GF-D8 (cell line): ENCODE data around the gene RNF214.
"Not testable (repeated sequence)": the region's sequence is repeated elsewhere in the genome, so short reads cannot be mapped to it uniquely, and the experiment has no call there.

Source experiments
- DNase-seq: peaks from one replicate; lab custom pipeline; 2025; lab: John Stamatoyannopoulos, UW

Gene RNF214

DNA sequence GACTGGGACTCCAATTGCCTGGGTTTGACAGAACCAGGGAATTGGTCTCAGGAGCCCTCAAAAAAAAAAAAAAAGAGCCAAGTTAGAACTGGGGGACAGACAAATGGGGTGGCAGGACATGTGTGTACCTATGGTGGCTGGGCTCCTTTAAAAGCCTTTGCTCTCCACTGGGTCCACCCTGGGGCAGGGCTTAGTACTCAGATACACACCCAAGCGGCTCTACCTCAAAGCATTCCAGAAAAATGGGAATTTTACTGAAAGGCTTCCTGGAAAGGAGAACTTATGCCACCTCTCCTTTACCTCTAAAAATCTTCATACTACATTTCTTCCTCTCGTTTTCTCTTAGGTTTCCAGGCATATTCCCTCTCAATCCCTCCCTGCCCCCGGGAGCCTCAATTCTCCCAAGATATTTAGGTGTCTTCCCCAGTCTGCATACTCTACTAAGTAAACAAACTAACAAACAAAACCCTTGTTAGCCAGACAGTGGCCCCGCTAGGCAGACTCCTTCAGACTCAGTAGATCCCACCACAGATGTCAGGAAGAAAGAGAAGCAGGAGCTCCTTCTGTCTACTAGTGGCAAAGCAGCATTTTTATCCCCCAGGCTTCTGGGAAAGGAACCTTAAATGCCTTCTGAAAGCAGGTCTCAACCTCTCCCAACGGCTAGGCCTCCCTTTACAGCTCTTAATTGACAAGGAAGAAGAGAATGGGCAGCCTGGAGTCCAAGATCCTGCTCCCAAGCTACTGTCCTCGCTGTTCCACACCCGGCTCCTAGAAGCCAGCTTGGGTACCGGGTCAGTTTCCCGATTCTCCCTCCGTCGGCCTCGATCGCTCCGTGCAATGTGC, 1.3 kb upstream of the RNF214 start:
- DNase-seq, result no peak

DNA sequence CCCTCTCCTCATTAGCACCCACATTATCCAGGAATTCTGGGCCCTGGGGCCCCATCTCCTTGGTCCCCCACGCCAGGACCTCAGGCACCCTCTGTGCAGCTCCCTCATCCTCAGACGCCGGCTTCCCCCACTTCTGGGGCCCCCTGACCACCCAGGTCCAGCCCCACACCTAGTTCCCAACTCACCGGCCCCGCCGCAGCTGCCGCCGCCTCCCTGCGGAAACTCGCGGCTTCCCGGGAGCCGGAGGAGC, 704 bp upstream of the RNF214 start, which contains the start of gene PCSK7:
Gene PCSK7 (minus strand): TSS at position 232 of the 250 bp plus-strand sequence. CDS start 2,229 bp downstream, outside the sequence.
- no peak for DNase-seq

DNA sequence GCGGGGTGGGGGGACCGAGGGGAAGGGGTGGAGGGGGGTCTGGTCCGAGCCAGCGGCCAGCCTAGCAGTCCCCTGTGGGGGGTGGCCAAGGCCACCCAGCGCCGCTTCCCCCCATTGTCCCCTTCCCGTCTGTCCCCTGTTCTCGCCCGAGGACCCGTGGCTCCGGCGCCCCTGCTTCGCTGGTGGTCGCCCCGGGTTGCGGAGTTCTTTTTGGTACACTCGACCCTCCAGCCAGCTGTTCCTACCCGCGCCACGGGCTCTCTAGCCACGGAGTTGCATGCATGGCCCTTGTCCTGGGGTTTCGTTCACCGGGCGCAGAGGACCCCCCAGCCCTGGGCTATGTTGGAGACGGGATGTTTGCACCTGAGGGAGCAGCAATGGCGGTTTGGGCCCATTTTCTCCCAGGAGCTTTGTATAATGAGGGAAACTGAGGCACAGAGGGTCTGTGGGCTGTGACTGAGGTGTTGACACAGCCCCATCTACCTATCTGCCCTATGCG, 489 bp downstream of the RNF214 start:
- DNase-seq, result no peak

DNA sequence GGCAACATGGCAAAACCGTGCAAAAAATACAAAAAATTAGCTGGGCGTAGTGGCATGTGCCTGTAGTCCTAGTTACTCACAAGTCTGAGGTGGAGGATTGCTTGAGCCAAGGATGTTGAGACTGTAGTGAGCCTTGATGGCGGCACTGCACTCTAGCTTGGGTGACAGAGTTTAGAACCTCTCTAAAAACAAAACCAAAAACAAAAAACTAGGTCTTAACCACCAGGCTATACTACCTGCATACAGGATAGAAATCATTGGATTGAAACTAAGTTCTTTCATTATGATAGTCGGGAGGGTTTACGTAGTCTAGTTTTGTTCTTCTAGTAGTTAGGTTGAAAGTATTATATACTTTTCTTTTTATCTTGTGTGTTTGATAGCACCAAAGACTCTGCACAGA, 5.8 kb downstream of the RNF214 start:
- DNase-seq, result no peak

DNA sequence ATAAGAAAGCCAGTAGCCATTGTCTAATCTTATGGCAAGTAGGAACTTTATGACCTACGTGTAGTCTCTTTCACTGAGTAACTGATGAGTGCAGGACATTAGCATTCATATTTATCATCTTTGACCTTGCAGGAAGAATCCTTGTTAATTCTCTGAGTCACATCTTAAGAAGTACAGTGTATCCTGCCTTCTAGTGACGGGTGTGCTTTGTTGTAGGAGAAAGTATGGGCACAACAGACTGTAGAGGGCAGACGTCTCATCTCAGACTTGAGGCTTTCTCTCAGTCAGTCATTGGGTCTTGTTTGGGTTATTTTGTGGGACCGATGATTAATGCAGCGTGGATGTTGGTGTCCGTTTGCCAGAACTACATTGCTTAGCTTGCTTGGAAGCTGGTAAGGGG, 6.8 kb downstream of the RNF214 start:
- DNase-seq, result no peak

DNA sequence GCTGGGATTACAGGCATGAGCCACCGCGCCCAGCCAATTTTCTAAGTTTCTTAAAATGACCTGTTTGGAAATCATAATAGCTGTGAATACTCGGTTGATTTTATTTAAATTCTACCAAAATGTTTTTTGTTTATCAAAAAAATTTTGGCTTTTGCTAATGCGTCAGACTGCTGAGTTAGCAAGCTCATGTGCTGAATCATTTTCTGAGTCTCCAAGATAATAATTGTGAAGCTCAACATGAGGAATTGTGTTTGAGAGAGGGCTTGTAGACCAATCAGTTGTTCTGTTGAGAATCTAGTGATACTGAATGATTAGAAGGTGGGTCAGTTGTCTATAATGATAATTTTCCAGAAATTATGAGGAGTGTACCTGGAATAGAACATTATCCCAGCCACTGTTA, 15.9 kb downstream of the RNF214 start:
- DNase-seq, result no peak

DNA sequence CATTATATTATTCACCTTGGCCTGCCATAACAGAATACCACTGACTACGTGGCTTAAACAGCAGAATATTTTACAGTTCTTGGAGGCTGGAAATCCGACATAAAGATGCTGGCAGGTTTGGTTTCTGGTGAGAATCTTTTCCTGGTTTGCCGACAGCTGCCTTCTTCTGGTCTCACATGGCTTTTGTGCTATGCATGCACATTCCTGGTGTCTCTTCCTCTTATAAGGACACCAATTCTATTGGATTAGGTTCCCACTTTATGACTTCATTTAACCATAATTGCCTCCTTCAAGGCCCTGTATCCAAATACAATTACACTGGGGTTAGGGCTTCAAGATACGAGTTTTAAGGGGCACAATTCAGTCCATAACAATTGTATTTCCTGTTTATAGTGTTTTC, 17.1 kb downstream of the RNF214 start:
- no peak for DNase-seq

DNA sequence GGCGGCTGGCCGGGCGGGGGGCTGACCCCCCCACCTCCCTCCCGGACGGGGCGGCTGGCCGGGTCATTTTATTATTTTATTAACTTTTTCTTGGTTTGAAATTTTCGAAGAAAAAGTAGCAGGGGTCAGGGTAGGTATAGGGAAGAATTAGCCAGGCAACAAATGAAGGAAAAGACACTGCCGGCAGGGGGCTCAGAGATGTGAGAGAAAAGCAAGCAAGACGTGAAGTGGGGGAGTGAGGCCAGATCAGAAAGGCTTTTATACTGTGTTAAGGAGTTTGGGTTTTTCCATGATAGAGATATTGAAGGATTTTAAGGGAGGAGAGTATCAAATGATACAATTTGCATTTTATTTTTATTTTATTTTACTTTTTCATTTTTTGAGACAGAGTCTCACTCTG, 19.0 kb downstream of the RNF214 start:
- DNase-seq, result no peak

DNA sequence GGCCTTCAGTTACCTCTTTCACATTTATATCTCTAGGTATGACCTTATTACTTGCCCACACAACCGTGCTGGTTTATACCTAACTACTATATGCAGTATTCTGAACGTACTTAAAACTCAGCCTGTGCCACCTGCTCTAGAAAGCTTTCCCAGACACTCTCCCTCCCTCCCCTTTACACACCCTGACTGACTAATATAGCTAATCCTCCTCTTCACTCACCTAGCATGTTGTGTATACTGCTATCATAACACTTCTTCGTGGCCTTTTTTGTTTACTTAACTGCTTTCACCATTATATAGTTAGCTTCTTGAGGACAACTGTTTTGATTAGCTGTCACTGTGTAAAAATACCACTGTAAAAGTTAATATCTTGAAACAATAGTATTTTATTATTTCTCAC, 23.5 kb downstream of the RNF214 start:
- DNase-seq, result no peak

DNA sequence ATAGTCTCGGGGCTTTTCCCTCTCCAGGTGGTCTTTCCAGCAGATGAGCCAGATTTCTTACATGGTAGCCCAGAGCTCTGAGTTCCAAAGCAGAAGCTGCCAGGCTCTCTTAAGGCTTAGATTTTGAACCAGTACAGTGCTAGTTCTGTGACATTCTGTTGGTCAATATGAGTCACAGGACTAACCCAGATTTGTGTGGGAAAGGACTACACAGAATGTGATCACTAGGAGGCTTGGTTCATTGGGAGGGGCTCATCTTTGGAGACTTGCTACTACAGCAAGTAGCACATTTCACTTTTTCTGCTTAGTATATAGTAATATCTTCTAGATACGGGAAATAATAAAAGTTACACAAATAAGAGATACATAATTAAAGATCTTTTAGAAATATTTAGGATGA, 24.1 kb downstream of the RNF214 start:
- no peak for DNase-seq

DNA sequence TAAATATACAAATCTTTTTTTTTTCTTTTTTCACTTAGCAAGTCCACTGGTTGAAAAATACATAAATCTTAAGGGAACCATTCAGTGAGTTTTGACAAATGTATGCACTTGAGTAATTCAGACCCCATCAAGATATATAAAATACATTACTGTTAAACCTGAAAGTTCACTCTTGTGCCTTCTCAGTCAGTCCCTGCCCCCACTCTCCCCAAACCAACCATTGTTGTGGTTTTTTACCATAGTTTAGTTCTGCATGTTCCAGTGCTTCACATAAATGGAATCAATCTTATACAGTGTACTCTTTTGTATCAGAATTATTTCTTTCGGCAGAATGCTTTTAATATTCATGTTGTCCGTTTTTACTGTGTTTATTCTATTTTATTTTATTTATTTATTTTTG, 26.1 kb downstream of the RNF214 start:
- DNase-seq, result no peak

DNA sequence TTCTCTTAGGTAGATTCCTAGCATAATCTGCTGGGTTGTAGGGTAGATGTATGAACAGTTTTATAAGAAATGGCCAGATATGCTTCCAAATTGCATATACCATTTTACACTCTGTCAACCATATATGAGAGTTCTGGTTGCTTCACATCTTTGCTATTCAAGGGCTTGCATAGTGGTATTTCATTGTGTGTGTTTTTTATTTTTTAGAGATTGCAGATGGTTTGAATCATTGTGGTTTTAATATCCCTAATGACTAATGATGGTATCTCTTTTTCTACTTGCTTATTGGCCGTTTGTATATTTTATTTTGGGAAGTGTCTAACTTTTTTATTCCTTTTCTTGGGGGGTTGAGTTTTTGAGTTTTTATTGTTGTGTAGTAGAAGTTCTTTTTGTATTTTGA, 26.9 kb downstream of the RNF214 start:
- no peak for DNase-seq

DNA sequence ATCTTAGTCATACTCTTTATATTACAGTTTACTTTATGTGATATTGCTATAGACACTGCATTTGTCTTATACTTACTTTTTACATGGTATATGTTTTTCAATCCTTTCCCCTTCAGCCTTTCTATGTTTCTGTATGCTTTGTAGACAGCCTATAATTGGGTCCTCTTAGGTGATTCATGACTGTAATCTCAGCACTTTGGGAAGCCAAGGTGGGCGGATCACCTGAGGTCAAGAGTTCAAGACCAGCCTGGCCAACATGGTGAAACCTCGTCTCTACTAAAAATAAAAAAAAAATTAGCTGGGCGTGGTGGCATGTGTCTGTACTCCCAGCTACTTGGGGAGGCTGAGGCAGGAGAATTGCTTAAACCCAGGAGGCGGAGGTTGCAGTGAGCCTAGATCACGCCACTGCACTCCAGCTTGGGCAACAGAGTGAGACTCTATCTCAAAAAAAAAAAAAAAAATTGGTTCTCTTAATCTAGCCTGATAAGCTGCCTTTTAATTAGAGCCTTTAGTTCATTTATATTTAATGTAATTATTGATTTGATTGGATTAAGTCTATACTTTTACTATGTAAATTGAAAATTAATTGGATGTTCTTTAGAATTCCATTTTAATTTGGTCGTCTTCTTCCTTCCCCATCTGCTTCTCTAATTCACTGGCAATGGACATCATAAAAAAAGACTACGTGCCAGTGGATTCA, 32.3 kb downstream of the RNF214 start:
- DNase-seq, result not testable (repeated sequence)

DNA sequence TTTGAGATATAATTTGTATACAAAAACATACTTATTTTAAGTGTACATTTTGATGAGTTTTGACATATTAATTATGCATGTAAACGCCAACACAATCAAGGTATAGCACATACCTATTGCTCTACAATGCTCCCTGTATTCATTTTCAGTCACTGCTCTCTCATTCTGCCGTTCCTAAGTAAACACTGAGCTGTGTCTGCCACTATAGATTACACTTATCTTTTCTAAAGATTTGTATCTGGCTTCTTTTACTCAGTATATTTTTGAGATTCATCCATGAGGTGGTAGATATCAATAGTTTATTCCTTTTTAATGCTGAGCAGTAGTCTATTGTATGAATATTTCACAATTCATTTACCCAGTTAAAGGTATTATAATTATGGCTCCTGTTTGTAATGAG, 33.3 kb downstream of the RNF214 start:
- no peak for DNase-seq

DNA sequence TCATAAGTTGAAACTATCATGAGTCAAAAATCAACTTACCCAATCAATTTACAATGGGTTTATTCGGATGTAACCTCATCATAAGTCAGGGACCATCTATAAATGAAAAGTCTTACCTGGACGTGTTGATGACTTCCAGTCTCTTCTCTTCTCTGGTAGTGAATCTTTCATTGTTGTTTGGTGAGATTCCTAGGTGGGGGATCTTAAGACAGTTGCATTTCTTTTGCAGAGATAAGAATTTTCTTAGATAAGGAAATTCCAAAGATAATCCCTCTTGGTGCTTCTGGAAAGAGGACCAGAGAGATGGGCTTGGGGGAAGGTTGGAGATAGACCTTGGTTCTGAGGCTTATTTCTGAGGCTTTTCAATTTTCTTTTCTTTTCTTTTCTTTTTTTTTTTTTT, 37.4 kb downstream of the RNF214 start:
- DNase-seq, result no peak

DNA sequence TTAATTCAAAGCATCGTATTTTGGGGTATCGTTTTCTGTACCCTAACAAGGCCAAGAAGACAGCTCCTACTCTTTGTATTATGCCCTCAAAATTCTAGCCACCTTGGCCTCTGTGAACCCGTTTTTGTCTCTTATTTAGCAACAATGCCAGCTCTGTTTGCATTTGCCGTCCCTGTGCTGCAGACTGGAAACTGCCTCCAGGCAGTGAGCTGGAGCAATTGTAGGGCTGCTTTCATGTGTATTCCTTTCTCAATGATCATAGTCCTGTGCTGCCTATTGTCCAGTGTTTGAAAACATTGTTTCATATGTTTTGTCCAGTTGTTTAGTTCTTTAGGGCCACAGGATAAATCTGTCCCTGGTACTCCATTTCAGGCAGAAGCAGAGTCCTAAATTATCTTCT, 38.7 kb downstream of the RNF214 start:
- DNase-seq, result no peak

DNA sequence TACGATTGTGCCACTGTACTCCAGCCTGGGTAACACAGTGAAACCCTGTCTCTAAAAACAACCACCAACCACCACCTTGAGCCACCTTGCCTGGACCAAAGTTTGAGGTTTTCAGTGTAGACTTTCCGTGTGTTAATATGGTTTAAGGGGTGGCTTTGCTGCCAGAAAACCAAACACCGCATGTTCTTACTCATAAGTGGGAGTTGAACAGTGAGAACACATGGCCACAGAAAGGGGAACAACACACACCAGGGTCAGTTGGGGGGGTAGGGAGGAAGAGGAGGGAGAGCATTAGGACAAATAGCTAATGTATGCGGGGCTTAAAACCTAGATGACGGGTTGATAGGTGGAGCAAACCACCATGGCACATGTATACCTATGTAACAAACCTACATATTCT, 39.7 kb downstream of the RNF214 start:
- not testable (repeated sequence) for DNase-seq

DNA sequence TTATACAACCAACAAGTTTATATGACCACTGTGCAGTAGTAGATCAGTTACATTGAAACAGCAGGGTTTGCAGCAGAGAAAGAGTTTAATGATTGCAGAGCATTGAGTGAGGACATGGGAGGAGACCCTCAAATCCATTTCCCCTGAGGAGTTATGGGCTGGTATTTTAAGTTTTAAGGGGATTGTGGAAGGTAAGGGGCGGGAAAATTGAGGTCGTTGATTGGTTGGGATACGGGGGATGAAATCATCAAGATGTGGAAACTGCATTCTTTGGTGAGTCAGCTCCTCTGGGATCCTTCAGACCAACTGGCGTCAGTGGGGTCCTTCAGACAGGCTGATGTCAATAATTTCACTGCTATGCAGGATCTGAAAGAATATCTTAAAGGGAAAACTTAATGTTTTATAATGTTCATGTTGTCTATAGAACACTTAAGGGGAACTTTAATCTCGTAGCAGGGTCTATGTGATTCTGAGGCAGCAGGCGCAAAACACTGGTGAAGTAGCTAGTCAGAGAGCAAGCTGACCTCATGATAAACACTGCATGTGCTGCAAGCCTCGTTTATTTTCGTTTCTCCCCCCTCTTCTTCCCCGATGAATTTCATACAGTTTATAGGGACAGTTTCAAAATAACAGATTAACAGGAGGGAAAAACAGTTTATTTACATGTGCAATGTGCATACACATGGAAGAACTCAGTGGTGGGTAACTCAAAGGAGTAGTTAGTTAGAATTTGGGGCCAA, 41.2 kb downstream of the RNF214 start:
- DNase-seq, result no peak

DNA sequence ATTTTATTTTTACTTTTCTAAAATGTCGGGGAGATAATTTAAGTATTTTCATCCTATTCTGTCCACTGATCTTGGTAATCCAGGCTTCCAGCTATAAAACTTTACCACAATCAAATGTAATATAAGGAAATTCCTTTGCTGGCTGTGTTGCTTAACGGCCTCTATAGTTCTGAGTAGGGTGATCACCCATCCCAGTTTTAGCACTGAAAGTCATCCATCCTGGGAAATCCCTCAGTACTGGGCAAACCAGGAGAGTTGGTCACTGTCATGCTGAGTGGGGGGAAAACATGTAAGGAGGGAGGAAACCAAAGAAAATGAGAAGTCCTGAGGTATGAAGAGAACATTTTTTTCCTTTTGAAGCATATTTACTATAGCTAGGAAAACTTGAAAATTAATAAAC, 45.9 kb downstream of the RNF214 start:
- DNase-seq, result no peak

DNA sequence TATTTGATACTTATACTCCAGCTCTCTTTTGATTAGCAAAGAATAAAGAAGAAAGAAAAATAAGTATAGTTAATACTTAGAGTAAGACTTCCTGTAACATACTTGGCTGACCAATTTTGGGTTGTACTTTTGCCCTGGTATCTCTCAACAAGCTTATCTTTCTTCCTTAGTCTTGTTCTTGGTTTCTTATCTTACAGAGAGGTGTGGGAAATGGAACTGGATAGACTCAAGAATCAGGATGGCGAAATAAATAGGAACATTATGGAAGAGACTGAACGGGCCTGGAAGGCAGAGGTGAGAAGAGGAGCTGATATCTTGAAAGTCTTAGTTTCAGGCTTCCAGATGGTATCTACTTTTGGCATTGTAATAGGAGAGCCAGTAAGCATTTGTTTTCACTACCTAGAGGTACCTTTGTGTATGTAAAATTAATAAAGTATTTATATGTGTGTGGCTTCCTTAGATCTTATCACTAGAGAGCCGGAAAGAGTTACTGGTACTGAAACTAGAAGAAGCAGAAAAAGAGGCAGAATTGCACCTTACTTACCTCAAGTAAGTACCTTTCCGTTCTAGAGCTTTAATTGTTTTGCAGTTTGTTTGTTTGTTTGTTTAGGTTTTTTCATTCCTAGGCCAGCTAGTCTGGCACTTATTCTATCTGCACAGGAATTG, 47.4 kb downstream of the RNF214 start:
- no peak for DNase-seq

DNA sequence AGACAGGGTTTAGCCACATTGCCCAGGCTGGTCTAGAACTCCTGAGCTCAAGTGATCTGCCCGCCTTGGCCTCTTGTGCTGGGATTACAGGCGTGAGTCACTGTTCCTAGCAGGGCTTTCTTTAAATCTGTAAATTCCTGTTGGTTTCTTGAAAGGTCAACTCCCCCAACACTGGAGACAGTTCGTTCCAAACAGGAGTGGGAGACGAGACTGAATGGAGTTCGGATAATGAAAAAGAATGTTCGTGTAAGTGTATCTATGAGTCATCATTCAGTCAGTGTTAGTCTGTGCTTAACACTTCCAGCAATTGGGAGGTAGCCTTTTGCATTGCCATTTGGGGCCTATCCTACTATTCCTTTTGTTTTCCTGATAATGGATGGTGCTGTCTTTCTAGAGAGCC, 48.7 kb downstream of the RNF214 start:
- DNase-seq, result no peak

DNA sequence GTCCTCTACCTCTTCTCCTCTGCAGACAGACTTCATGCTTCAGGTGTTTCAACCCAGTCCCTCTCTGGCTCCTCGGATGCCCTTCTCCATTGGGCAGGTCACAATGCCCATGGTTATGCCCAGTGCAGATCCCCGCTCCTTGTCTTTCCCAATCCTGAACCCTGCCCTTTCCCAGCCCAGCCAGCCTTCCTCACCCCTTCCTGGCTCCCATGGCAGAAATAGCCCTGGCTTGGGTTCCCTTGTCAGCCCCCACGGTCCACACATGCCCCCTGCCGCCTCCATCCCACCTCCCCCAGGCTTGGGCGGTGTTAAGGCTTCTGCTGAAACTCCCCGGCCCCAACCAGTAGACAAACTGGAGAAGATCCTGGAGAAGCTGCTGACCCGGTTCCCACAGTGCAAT, 49.4 kb downstream of the RNF214 start:
- DNase-seq, result no peak
